Smooth muscle cell (in vitro differentiated cells): Measurements from ENCODE around the gene SGTA. TPM values are rescaled to one million over a fixed set of nuclear protein-coding genes. Genes with fewer than 3 reads are reported as not detected.

Experiments used
- DNase-seq: peaks from one replicate; lab custom pipeline; 2025; ENCODE audit not compliant: unreplicated experiment; lab: John Stamatoyannopoulos, UW
- H2AFZ ChIP-seq: fragments of 200-600 bp; sonication (generic); 2 replicates; pipeline ENCODE4 v1.6.0; 2016; ENCODE audit warnings: antibody characterized with exemption, low read depth, mild to moderate bottlenecking
- H3F3A ChIP-seq: fragments of 200-600 bp; sonication (generic); 2 replicates; pipeline ENCODE4 v1.6.0; 2017; ENCODE audit warnings: antibody characterized with exemption, low read depth
- H3K27ac ChIP-seq: fragments of 200-600 bp; sonication (generic); 2 replicates; pipeline ENCODE4 v1.5.1; 2016; ENCODE audit warnings: low read depth, mild to moderate bottlenecking
- H3K27me3 ChIP-seq: fragments of 200-600 bp; sonication (generic); 2 replicates; pipeline ENCODE4 v1.6.1; 2016; ENCODE audit warnings: low read depth, mild to moderate bottlenecking
- H3K36me3 ChIP-seq: fragments of 200-600 bp; sonication (generic); 2 replicates; pipeline ENCODE4 v1.5.1; 2016; ENCODE audit warnings: low read depth
- H3K4me1 ChIP-seq: fragments of 200-600 bp; sonication (generic); 2 replicates; pipeline ENCODE4 v1.5.1; 2016; ENCODE audit warnings: low read depth
- H3K4me2 ChIP-seq: fragments of 200-600 bp; sonication (generic); 2 replicates; pipeline ENCODE4 v1.6.0; 2016; ENCODE audit warnings: mild to moderate bottlenecking
- H3K4me3 ChIP-seq: fragments of 200-600 bp; sonication (generic); 2 replicates; pipeline ENCODE4 v1.5.1; 2016; ENCODE audit warnings: mild to moderate bottlenecking
- H3K79me2 ChIP-seq: fragments of 200-600 bp; sonication (generic); 2 replicates; pipeline ENCODE4 v1.6.0; 2016; ENCODE audit warnings: low read depth, mild to moderate bottlenecking
- H3K9ac ChIP-seq: fragments of 200-600 bp; sonication (generic); 2 replicates; pipeline ENCODE4 v1.6.0; 2016; ENCODE audit warnings: low read depth
- H3K9me3 ChIP-seq: fragments of 200-600 bp; sonication (generic); replicated peaks from 2 replicates; pipeline ENCODE4 v1.5.1; 2016; ENCODE audit warnings: low read depth
- H4K20me1 ChIP-seq: fragments of 200-600 bp; sonication (generic); 2 replicates; pipeline ENCODE4 v1.6.0; 2016; ENCODE audit warnings: low read depth
- CTCF ChIP-seq: fragments of 200-600 bp; sonication (generic); IDR thresholded peaks from 2 replicates; pipeline ENCODE4 v1.5.1; 2017; ENCODE audit warnings: borderline replicate concordance, mild to moderate bottlenecking, antibody characterized with exemption; ENCODE audit not compliant: insufficient read depth, poor library complexity, severe bottlenecking
- WGBS: methylation state at CpG from one replicate; pipeline ENCODE4 v1.1.7; 2016; ENCODE audit warnings: low lambda C conversion rate; 5-methylcytosine and 5-hydroxymethylcytosine counted together
- polyA plus RNA-seq: library from polyadenylated mRNA; unstranded; fragments of >200 nt; fragmentation: Nextera tagmentation; extraction: Ambion mirVana; gene quantifications from 2 replicates; pipeline ENCODE4 v1.2.1, GENCODE V29; 2016
- total RNA-seq: library from RNA; depleted of rRNA; stranded (reverse); fragments of >200 nt; gene quantifications from 2 replicates; pipeline ENCODE4 v1.2.3, GENCODE V29; 2014

Gene SGTA
- total and polyA plus RNA-seq, 2 experiments from 2014 or later = 34.4 to 71.2 TPM

DNA sequence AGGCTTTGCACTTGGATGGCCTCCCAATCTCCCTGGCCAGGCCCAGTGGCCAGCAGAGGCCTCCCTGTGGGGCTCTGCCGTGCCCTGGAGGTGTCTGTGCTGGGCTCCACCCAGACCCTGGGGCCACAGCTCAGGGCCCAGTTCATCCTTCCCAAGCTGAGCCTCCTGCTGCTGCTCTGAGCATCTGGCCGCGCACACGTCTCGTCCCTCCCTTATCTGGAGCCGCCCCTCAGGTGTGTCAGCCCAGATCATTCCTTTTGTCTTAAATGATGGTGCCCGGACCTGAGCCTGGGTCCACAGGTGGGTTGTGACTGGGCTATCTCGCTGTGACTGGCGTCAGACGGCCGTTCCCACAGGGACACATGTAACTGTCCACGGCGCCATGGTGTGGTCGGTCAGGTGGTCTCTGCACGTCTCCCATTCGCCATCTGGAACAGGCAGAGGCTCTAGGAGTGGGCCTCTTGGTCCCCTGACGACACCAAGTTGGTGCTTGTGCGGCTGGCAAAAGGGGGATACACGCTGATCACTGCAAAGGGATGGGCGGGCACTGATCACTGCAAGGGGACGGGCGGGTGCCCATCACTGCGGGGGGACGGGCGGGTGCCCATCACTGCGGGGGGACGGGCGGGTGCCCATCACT, 22.3 kb upstream of the SGTA start:
- H3K4me3 ChIP-seq = no peak overlapping the region
- H3K79me2 ChIP-seq = no peaks in the 10 kb centered on the region
- H3K27ac ChIP-seq = no peak overlapping the region
- no peak for DNase-seq
- peaks cover 5% of the 10 kb centered on the region for H4K20me1 ChIP-seq
- H3K9me3 ChIP-seq = no peaks in the 10 kb centered on the region
- no peak overlapping the region for H2AFZ ChIP-seq
- no peak for TF ChIP-seq CTCF
- no peaks in the 10 kb centered on the region for H3K27me3 ChIP-seq
- H3K4me1 ChIP-seq = no peaks in the 10 kb centered on the region
- no peak overlapping the region for H3K9ac ChIP-seq
- H3F3A ChIP-seq = no peaks in the 10 kb centered on the region
- H3K4me2 ChIP-seq = no peak overlapping the region
- WGBS = 96% methylated on average over 26 of the region's 28 CpGs
- H3K36me3 ChIP-seq = no peaks in the 10 kb centered on the region

DNA sequence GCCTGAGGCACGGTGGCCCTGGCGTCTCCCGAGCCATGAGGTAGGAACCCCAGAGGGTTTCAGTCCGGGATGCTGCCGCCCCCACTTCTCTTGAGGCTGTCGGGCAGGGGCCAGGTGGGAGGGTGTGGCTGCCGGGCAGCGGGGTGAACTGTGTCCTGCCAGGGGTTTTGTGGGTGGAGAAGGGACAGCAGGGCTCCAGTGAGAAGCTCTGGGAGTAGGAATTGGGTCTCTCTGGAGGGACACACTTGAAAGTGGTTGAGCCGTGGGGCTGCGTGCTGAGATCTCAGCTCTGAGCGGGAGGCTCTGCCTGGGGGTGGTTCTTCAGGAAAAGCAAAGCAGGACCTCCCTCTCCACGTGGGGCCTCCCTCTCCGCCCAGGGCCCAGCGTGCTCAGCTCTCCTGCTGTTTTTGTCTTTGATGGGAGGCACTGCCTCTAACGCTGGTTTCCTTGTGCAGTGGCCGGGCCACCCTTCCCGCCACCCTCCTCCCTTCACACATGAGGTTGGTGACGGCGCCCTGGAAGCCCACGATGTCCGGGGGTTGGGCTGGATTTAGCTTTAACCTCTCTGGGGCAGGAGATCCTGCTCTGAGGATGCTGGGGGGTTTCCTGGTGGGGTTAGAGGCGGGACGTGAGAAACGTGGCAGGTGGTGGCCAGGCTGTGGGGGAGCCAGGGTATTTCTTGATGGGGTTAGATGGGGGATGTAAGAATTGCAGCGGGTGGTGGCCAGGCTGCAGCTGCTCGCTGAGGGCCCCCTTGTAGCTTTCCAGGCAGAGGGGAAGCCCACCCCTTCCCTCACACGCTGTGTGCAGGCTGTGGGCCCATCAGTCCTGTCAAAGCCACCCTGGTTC, 21.3 kb upstream of the SGTA start:
- Histone ChIP-seq H3K4me2 (no peak overlapping the region), H3K4me1 (no peaks in the 10 kb centered on the region), H3F3A (no peaks in the 10 kb centered on the region), H3K36me3 (no peaks in the 10 kb centered on the region), H3K9me3 (no peaks in the 10 kb centered on the region), H3K4me3 (no peak overlapping the region), H3K27me3 (no peaks in the 10 kb centered on the region), H4K20me1 (peaks cover 5% of the 10 kb centered on the region), H2AFZ (no peak overlapping the region), H3K27ac (no peak overlapping the region), H3K9ac (no peak overlapping the region), H3K79me2 (no peaks in the 10 kb centered on the region)
- DNase-seq = no peak
- no peak for TF ChIP-seq CTCF
- WGBS = 97% methylated on average over 27 of the region's 27 CpGs

DNA sequence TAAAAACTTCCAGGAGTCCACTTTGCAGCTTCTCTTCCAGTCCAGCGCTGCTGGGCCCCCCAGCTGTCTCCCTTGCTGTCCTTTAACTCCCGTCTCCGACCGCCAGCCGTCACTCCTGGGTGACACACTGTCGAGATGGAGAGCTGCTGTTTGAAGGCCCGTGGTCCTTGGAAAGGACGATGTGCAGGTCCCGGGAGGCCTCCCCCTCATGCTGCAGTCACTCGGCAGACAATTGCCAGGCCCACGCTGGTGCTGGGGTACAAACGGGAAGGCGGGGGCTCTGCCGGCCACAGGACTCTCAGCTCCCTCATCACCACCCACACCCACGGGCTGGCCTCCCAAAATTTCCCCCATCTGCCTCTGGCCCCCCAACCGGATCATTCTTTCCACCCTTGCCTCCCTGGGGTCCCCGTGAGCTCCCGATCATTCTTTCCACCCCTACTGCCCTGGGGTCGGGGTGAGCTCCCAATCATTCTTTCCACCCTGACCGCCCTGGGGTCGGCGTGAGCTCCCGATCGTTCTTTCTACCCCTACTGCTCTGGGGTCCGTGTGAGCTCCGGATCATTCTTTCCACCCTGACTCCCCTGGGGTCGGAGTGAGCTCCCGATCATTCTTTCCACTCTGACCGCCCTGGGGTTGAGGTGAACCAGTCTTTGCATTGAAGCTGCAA, 20.5 kb upstream of the SGTA start:
- H3K4me3 ChIP-seq = no peak overlapping the region
- no peak for DNase-seq
- H3K4me1 ChIP-seq = no peaks in the 10 kb centered on the region
- WGBS = 95% methylated on average over 24 of the region's 29 CpGs
- H3K9ac ChIP-seq = no peak overlapping the region
- H3K4me2 ChIP-seq = no peak overlapping the region
- H3K36me3 ChIP-seq = no peaks in the 10 kb centered on the region
- H3K27ac ChIP-seq = no peak overlapping the region
- H3K9me3 ChIP-seq = no peaks in the 10 kb centered on the region
- no peak overlapping the region for H2AFZ ChIP-seq
- no peaks in the 10 kb centered on the region for H3F3A ChIP-seq
- no peaks in the 10 kb centered on the region for H3K27me3 ChIP-seq
- no peaks in the 10 kb centered on the region for H3K79me2 ChIP-seq
- no peak for TF ChIP-seq CTCF
- peaks cover 11% of the 10 kb centered on the region for H4K20me1 ChIP-seq
